Measurements from ENCODE around the gene KRT3. TPM values are rescaled to one million over a fixed set of nuclear protein-coding genes. Genes with fewer than 3 reads are reported as not detected.

The KRT3 gene
- total RNA-seq, 1 donor from 2014 or later: not detected

DNA sequence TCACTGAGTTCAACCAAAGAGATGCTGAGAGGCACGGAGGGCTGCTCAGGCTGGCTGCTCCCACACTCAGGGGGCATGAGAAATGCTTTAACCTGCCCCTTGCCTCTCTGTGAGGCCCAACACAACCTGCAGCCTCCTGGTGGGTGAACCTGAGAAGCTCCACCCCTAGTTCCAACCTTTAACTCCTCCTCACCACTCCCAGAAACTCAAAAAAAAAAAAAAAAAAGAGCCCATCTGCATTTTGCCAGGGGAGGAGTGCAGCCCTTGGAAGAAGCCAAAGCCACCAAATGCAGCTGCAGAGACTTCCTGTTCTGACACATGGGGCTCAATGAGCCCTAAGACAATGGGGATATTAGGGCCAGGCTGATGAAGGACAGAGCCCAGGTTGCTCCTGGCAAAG, 9.1 kb upstream of the KRT3 start:
- peaks cover 3% of the 10 kb centered on the region for H3K9me3 Mint-ChIP-seq (ENCODE audit: unreplicated experiment)
- no peak overlapping the region for H3K4me3 Mint-ChIP-seq (ENCODE audit: unreplicated experiment)
- DNase-seq: no peak
- no peaks in the 10 kb centered on the region for H3K36me3 Mint-ChIP-seq (ENCODE audit: unreplicated experiment)
- H3K27ac Mint-ChIP-seq (ENCODE audit: unreplicated experiment): no peak overlapping the region
- peaks cover 7% of the 10 kb centered on the region for H3K27me3 Mint-ChIP-seq (ENCODE audit: unreplicated experiment)
- H3K4me1 Mint-ChIP-seq (ENCODE audit: low read depth, unreplicated experiment): peaks cover 2% of the 10 kb centered on the region
- TF ChIP-seq, protein P1, sequence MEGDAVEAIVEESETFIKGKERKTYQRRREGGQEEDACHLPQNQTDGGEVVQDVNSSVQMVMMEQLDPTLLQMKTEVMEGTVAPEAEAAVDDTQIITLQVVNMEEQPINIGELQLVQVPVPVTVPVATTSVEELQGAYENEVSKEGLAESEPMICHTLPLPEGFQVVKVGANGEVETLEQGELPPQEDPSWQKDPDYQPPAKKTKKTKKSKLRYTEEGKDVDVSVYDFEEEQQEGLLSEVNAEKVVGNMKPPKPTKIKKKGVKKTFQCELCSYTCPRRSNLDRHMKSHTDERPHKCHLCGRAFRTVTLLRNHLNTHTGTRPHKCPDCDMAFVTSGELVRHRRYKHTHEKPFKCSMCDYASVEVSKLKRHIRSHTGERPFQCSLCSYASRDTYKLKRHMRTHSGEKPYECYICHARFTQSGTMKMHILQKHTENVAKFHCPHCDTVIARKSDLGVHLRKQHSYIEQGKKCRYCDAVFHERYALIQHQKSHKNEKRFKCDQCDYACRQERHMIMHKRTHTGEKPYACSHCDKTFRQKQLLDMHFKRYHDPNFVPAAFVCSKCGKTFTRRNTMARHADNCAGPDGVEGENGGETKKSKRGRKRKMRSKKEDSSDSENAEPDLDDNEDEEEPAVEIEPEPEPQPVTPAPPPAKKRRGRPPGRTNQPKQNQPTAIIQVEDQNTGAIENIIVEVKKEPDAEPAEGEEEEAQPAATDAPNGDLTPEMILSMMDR (IDR thresholded peaks at IDR 0.05; ENCODE audit: partially characterized antibody, unreplicated experiment): no peak

DNA sequence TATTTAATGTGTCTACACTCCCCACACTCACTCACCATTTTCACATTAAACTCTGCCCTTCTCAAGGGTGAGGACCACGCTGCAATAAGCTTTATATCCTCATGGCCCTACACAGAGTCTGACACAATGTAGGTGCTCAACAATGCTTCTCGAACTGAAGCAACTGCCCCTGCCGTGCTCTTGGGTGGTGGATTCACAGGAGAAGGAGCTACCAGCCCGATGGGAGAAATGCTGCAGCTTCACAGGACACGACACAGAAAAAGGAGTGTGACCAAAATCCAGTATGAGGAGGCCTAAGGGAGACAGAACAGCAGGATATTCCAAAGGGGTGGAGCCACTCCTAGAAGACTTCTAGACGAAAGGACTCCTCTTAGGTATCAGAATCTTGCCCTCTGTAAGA, 6.5 kb upstream of the KRT3 start:
- no peak overlapping the region for H3K27ac Mint-ChIP-seq (ENCODE audit: unreplicated experiment)
- DNase-seq: no peak
- TF ChIP-seq, protein P1 (IDR thresholded peaks at IDR 0.05; ENCODE audit: partially characterized antibody, unreplicated experiment): no peak
- no peaks in the 10 kb centered on the region for H3K36me3 Mint-ChIP-seq (ENCODE audit: unreplicated experiment)
- peak overlapping the region; percentile 28 for H3K4me3 Mint-ChIP-seq (ENCODE audit: unreplicated experiment)
- peaks cover 2% of the 10 kb centered on the region for H3K4me1 Mint-ChIP-seq (ENCODE audit: low read depth, unreplicated experiment)
- peaks cover 4% of the 10 kb centered on the region for H3K27me3 Mint-ChIP-seq (ENCODE audit: unreplicated experiment)
- H3K9me3 Mint-ChIP-seq (ENCODE audit: unreplicated experiment): peaks cover 3% of the 10 kb centered on the region

DNA sequence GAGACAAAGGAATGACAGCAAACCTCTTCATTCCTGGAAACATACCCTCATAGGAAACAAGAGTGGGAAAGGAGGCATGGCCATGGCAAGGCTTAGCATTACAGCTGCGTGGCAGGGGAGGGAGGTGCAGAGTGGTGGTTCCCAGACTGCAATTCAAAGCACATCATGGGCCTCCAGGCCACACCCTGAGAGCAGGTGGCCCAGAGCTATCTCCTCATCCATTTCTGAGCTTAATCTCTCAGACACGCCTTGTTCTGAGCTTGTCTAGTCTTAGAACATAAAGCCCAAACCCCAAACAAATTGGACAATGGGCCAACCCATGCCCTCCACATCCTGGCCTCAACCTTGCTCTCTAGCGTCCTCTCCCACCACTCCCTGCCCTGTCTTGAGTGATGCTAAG, 5.9 kb upstream of the KRT3 start:
- no peak overlapping the region for H3K27ac Mint-ChIP-seq (ENCODE audit: unreplicated experiment)
- H3K4me3 Mint-ChIP-seq (ENCODE audit: unreplicated experiment): no peak overlapping the region
- no peaks in the 10 kb centered on the region for H3K36me3 Mint-ChIP-seq (ENCODE audit: unreplicated experiment)
- peaks cover 2% of the 10 kb centered on the region for H3K4me1 Mint-ChIP-seq (ENCODE audit: low read depth, unreplicated experiment)
- peaks cover 4% of the 10 kb centered on the region for H3K27me3 Mint-ChIP-seq (ENCODE audit: unreplicated experiment)
- no peak for DNase-seq
- H3K9me3 Mint-ChIP-seq (ENCODE audit: unreplicated experiment): peaks cover 3% of the 10 kb centered on the region
- TF ChIP-seq, protein P1 (IDR thresholded peaks at IDR 0.05; ENCODE audit: partially characterized antibody, unreplicated experiment): no peak

DNA sequence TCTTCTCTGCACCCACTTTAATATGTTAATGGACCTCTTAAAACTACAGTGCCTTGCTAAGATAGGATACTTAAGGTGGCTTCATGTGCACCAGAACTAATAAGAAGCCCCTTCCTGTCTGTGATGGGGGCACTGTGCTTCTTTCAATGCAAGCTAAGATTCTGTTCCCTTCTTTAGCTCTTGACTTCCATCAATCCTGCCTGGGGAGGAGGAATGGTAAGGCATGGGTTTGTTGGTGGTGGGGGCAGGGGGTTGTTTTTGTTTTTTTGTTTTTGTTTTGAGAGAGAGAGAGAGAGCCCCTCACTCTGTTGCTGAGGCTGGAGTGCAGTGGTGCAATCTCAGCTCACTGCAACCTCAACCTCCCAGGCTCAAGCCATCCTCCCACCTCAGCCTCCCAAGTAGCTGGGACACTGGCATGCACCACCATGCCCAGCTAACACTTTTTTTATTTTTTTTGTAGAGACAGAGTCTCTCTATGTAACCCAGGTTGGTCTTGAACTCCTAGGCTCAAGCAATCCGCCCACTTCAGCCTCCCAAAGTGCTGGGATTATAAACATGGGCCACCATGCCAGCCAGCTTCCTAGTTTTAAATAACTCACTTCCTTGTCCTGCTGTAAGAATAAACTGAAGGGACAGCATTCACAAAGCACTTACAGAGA, 4.5 kb upstream of the KRT3 start:
- Mint-ChIP-seq H3K9me3 (ENCODE audit: unreplicated experiment) (peaks cover 3% of the 10 kb centered on the region), H3K27me3 (ENCODE audit: unreplicated experiment) (peaks cover 2% of the 10 kb centered on the region), H3K27ac (ENCODE audit: unreplicated experiment) (no peak overlapping the region), H3K4me1 (ENCODE audit: low read depth, unreplicated experiment) (peaks cover 2% of the 10 kb centered on the region), H3K36me3 (ENCODE audit: unreplicated experiment) (no peaks in the 10 kb centered on the region), H3K4me3 (ENCODE audit: unreplicated experiment) (no peak overlapping the region)
- TF ChIP-seq, protein P1 (IDR thresholded peaks at IDR 0.05; ENCODE audit: partially characterized antibody, unreplicated experiment): no peak
- DNase-seq: no peak

DNA sequence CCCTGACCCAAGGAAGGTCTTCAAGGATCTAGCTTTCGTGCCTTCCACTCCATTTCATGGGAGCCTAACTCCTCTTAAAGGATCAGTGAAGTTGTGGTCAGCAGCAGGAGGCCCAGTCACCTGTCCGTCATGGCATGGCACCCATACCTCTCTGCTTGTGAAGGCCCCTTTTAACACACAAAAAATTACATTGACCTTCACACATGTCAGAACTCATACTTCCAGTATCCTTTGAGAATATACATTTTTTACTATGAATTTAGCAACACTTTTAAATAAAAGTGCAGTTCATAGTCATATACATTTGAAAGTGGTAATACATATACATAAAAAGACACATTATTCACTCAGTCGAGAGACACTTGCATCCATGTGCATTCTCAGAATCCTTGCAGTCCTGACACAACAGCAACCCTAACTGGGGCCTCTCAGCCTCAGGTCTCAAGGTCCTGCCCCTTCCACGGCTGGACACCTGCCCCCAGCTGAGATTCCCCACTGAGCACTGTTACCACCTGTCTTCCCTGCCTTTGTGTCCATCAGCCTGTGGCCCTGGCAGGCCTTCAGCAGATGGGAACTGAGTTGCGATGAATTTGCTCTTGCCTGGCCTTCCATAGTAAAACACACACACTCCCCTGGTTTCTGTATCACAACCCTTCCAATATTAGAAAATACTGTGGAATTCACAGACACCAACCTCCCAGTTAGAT, 3.7 kb upstream of the KRT3 start:
- TF ChIP-seq, protein P1 (IDR thresholded peaks at IDR 0.05; ENCODE audit: partially characterized antibody, unreplicated experiment): no peak
- peaks cover 2% of the 10 kb centered on the region for H3K27me3 Mint-ChIP-seq (ENCODE audit: unreplicated experiment)
- no peak overlapping the region for H3K4me3 Mint-ChIP-seq (ENCODE audit: unreplicated experiment)
- peaks cover 2% of the 10 kb centered on the region for H3K4me1 Mint-ChIP-seq (ENCODE audit: low read depth, unreplicated experiment)
- no peaks in the 10 kb centered on the region for H3K36me3 Mint-ChIP-seq (ENCODE audit: unreplicated experiment)
- DNase-seq: no peak
- H3K27ac Mint-ChIP-seq (ENCODE audit: unreplicated experiment): no peak overlapping the region
- H3K9me3 Mint-ChIP-seq (ENCODE audit: unreplicated experiment): peaks cover 2% of the 10 kb centered on the region

Data from glutamatergic neuron (in vitro differentiated cells).